Thoracic aorta (tissue), 2 donors: Measurements from ENCODE around the gene UGCG. TPM values are rescaled to one million over a fixed set of nuclear protein-coding genes. Genes with fewer than 3 reads are reported as not detected.
A peak's percentile ranks its signal among the peaks of the same experiment; 100 is the strongest.

Experiments
- ATAC-seq: fragments of 150-250 bp; one replicate; pipeline ENCODE4 v1.8.0; 2017; ENCODE audit warnings: low read depth; ENCODE audit not compliant: insufficient number of reproducible peaks, low FRiP score
- DNase-seq: peaks from one replicate; pipeline ENCODE4 v3.0.0-alpha.2; 2020; ENCODE audit warnings: low spot score
- H3K27ac ChIP-seq, 2 donors: fragments of 200-600 bp; sonication (generic); 1 replicate in 1 of 2; 2 replicates in 1 of 2; pipeline ENCODE4 v1.5.1; 2016; ENCODE audit warnings: mild to moderate bottlenecking in 2 of 2, moderate library complexity in 2 of 2
- H3K27me3 ChIP-seq: fragments of 200-600 bp; sonication (generic); replicated peaks from 2 replicates; pipeline ENCODE4 v1.6.0; 2016; ENCODE audit warnings: mild to moderate bottlenecking; ENCODE audit not compliant: insufficient read depth
- H3K36me3 ChIP-seq: fragments of 200-600 bp; sonication (generic); one replicate; pipeline ENCODE4 v1.5.1; 2016
- H3K4me1 ChIP-seq, 2 donors: fragments of 200-600 bp; sonication (generic); 1 replicate in 1 of 2; 2 replicates in 1 of 2; pipeline versions ENCODE4 v1.5.1 to v1.6.0; 2016; ENCODE audit warnings: low read depth in 2 of 2, mild to moderate bottlenecking in 1 of 2; ENCODE audit not compliant: control insufficient read depth in 1 of 2
- H3K4me3 ChIP-seq: fragments of 200-600 bp; sonication (generic); 2 replicates; pipeline ENCODE4 v1.5.1; 2016; ENCODE audit warnings: mild to moderate bottlenecking
- H3K9me3 ChIP-seq: fragments of 200-600 bp; sonication (generic); 2 replicates; pipeline ENCODE4 v1.5.1; 2016
- CTCF ChIP-seq: fragments of 200-600 bp; sonication (generic); IDR thresholded peaks from one replicate; pipeline ENCODE4 v1.5.1; 2019; ENCODE audit warnings: antibody characterized with exemption
- total RNA-seq, 2 donors: library from RNA; depleted of rRNA; stranded (reverse); fragments of >200 nt; gene quantifications; one replicate each; pipeline versions ENCODE4 v1.1.0 to v1.2.3, GENCODE V29; 2016

UGCG gene
- total RNA-seq, 2 donors from 2014 or later: 17.9 to 87.8 TPM

GRCh38 chr9:111910428-111910827 is 13.8 kb downstream of the UGCG start:
- peaks cover 24 to 31% of the 10 kb centered on the region in 2 donors for H3K4me1 ChIP-seq

GRCh38 chr9:111913159-111913558 is 16.5 kb downstream of the UGCG start:
- peaks cover 25 to 41% of the 10 kb centered on the region in 2 donors for H3K4me1 ChIP-seq

More at GRCh38 chr9:111910428-111910827, 13.8 kb downstream of the UGCG start:
- no peaks in the 10 kb centered on the region for H3K36me3 ChIP-seq
- no peak overlapping the region for H3K27ac ChIP-seq
- H3K4me3 ChIP-seq: no peak overlapping the region
- ATAC-seq (no peak), DNase-seq (no peak)
- H3K9me3 ChIP-seq: no peaks in the 10 kb centered on the region
- H3K27me3 ChIP-seq: no peaks in the 10 kb centered on the region
- no peak for TF ChIP-seq CTCF

GRCh38 chr9:111914749-111915424 is 18.3 kb downstream of the UGCG start:
- no peak for DNase-seq
- ATAC-seq: no peak
- H3K9me3 ChIP-seq: no peaks in the 10 kb centered on the region
- no peak for TF ChIP-seq CTCF
- peaks cover 14 to 31% of the 10 kb centered on the region in 2 donors for H3K4me1 ChIP-seq
- no peaks in the 10 kb centered on the region for H3K36me3 ChIP-seq
- H3K27me3 ChIP-seq: no peaks in the 10 kb centered on the region
- H3K27ac ChIP-seq: no peak overlapping the region
- peak overlapping the region; percentile 30 for H3K4me3 ChIP-seq

More at GRCh38 chr9:111913159-111913558, 16.5 kb downstream of the UGCG start:
- DNase-seq (no peak), ATAC-seq (no peak)
- no peaks in the 10 kb centered on the region for H3K27me3 ChIP-seq
- H3K27ac ChIP-seq: no peak overlapping the region
- no peaks in the 10 kb centered on the region for H3K9me3 ChIP-seq
- H3K4me3 ChIP-seq: no peak overlapping the region
- H3K36me3 ChIP-seq: no peaks in the 10 kb centered on the region
- TF ChIP-seq CTCF: no peak

- no peaks in the 10 kb centered on the region for H3K27me3 ChIP-seq
- DNase-seq (no peak), ATAC-seq (no peak)
- peaks cover 14 to 31% of the 10 kb centered on the region in 2 donors for H3K4me1 ChIP-seq
- no peak overlapping the region for H3K27ac ChIP-seq
- H3K4me3 ChIP-seq: no peak overlapping the region
- TF ChIP-seq CTCF: no peak
- no peaks in the 10 kb centered on the region for H3K9me3 ChIP-seq
- no peaks in the 10 kb centered on the region for H3K36me3 ChIP-seq
Observed at GRCh38 chr9:111915425-111915758, 18.8 kb downstream of the UGCG start.

GRCh38 chr9:111916234-111916645 is 19.6 kb downstream of the UGCG start:
- H3K27me3 ChIP-seq: no peaks in the 10 kb centered on the region
- no peak for TF ChIP-seq CTCF
- H3K36me3 ChIP-seq: no peaks in the 10 kb centered on the region
- DNase-seq: no peak
- H3K4me3 ChIP-seq: no peak overlapping the region
- no peak for ATAC-seq
- H3K4me1 ChIP-seq: peaks cover 14 to 31% of the 10 kb centered on the region in 2 donors
- no peak overlapping the region for H3K27ac ChIP-seq
- no peaks in the 10 kb centered on the region for H3K9me3 ChIP-seq
